ENCODE data around the gene ZMYND15.

GRCh38 chr17:4711661-4712181, 27.9 kb upstream of the ZMYND15 start:
- TF ChIP-seq EZH2phosphoT487 (IDR thresholded peaks at IDR 0.05; ENCODE audit: borderline replicate concordance, low read length), result no peak
- TF ChIP-seq CTCF (IDR thresholded peaks at IDR 0.05; ENCODE audit: low read depth, low read length, poor library complexity, severe bottlenecking), result no peak

All from DOHH2 (cell line).